Panc1 (cell line): ENCODE measurements around the gene MRAP. TPM values are rescaled to one million over a fixed set of nuclear protein-coding genes. Genes with fewer than 3 reads are reported as not detected.

Source experiments
- ATAC-seq: fragments of 200-7000 bp; cut with Tn5 transposase; 2 replicates; pipeline ENCODE4 v1.9.1; 2020; ENCODE audit warnings: mild to moderate bottlenecking, moderate library complexity
- BruUV-seq: library from RNA; stranded (reverse); fragments of 400-500 nt; replicated peaks from 2 replicates; lab custom pipeline; 2021; lab: Mats Ljungman, UMichigan
- CTCF ChIA-PET: fragments of 300-600 bp; sonication (Branson Sonifier 250); formaldehyde crosslinking; loops from one replicate; lab custom pipeline; 2022; ENCODE audit warnings: antibody characterized with exemption; lab: Charles Lee
- POLR2A ChIA-PET: fragments of 300-600 bp; sonication (Branson Sonifier 250); formaldehyde crosslinking; loops from one replicate; lab custom pipeline; 2022; ENCODE audit warnings: antibody characterized with exemption; lab: Charles Lee
- DNase-seq: peaks from one replicate; pipeline ENCODE4 v3.0.0-alpha.2; 2010; ENCODE audit warnings: low read depth, low spot score
- H3K27ac ChIP-seq: 2 replicates; pipeline ENCODE4 v1.5.1; 2011; ENCODE audit warnings: mild to moderate bottlenecking, low read length, inconsistent platforms
- H3K27me3 ChIP-seq: fragments of 200-500 bp; sonication (Bioruptor generic); 2 replicates; pipeline ENCODE4 v1.6.0; 2014; ENCODE audit warnings: low read length, inconsistent platforms; ENCODE audit not compliant: control insufficient read depth, insufficient read depth
- H3K36me3 ChIP-seq: fragments of 200-500 bp; sonication (Bioruptor generic); 2 replicates; pipeline ENCODE4 v1.5.1; 2014; ENCODE audit warnings: inconsistent platforms, mild to moderate bottlenecking, low read length, moderate library complexity; ENCODE audit not compliant: control insufficient read depth, insufficient read depth
- H3K4me1 ChIP-seq: 2 replicates; pipeline ENCODE4 v1.5.1; 2011; ENCODE audit warnings: inconsistent platforms, mild to moderate bottlenecking, low read length, moderate library complexity; ENCODE audit not compliant: control insufficient read depth, insufficient read depth
- H3K4me3 ChIP-seq, 2 experiments: 2 replicates each; pipeline ENCODE4 v1.5.1; 2011 to 2012; ENCODE audit warnings: low read depth in 2 of 2, low read length in 2 of 2, mild to moderate bottlenecking in 2 of 2, inconsistent platforms in 1 of 2, moderate library complexity in 1 of 2
- H3K9me3 ChIP-seq: fragments of 200-500 bp; sonication (Bioruptor generic); 2 replicates; pipeline ENCODE4 v1.5.1; 2014; ENCODE audit warnings: low read depth, mild to moderate bottlenecking, inconsistent platforms, low read length, moderate library complexity; ENCODE audit not compliant: control insufficient read depth, insufficient read depth
- POLR2AphosphoS5 ChIP-seq: IDR thresholded peaks from 2 replicates; pipeline ENCODE4 v1.6.1; 2012; ENCODE audit warnings: mild to moderate bottlenecking, low read depth, low read length, moderate library complexity
- SIN3A ChIP-seq: IDR thresholded peaks from 2 replicates; pipeline ENCODE4 v1.6.1; 2012; ENCODE audit warnings: low read depth, mild to moderate bottlenecking, low read length, moderate library complexity, borderline replicate concordance; ENCODE audit not compliant: insufficient read depth
- TCF7L2 ChIP-seq: IDR thresholded peaks from 2 replicates; pipeline ENCODE4 v1.6.1; 2011; ENCODE audit warnings: mild to moderate bottlenecking, low read depth, low read length, inconsistent platforms
- in situ Hi-C: cut with HindIII; loops from 2 replicates; pipeline ENCODE4 v1.10.0; 2016; ENCODE audit warnings: low sequenced_read_pairs, low pct_unique_long_range_greater_than_20kb
- intact Hi-C: fragments of 100-400 bp; cut with micrococcal nuclease; formaldehyde crosslinking; loops from one replicate; pipeline ENCODE4 v1.10.0; 2022; ENCODE audit not compliant: unreplicated experiment
- total RNA-seq: library from RNA; stranded (reverse); gene quantifications from one replicate; pipeline ENCODE4 v1.2.1, GENCODE V29; 2021; ENCODE audit not compliant: unreplicated experiment
- TF ChIP-seq, protein P1 (sequence below), 2 experiments: IDR thresholded peaks; 2 replicates each; pipeline ENCODE4 v1.6.1; 2011 to 2012; ENCODE audit warnings: low read depth in 2 of 2, control low read depth in 1 of 2, low read length in 1 of 2, mild to moderate bottlenecking in 1 of 2, moderate library complexity in 1 of 2; ENCODE audit not compliant: insufficient read depth in 1 of 2
- TF ChIP-seq, protein P2 (sequence below): fragments of 450-650 bp; IDR thresholded peaks from 2 replicates; pipeline ENCODE4 v1.5.1; 2017; ENCODE audit warnings: mild to moderate bottlenecking

The MRAP gene
- total RNA-seq, 1 experiment from 2014 or later: not detected

DNA sequence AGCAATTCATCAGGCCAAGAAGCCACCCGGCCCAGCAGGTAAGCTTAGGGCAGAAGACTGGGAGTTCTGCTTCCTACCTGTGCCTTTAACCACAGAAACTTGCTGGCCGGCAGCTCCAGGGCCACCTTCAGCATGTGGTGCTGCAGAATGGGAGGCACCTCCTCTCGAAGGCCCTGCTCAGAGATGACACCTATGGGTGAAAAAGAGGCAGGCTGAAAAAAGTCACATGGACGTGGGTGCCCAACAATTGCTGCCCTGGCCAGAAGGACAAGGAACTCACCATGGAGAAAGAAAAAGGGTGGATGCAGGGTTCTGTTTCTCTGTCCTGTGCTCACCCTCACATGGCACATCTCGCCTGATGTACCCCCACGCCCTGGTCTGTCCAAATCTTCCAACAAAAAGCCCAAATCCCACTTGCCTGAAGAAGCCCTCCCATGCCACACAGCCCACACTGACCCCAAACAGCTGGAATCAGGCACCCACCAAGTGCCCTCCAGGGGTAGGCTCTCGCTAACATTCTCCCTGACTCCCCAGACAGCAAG lies 61.1 kb downstream of the MRAP start:
- H3K27ac ChIP-seq: no peak overlapping the region
- ChIA-PET POLR2A (no interaction called here), CTCF (no interaction called here)
- no peaks in the 10 kb centered on the region for H3K4me1 ChIP-seq
- no peaks in the 10 kb centered on the region for H3K9me3 ChIP-seq
- H3K36me3 ChIP-seq: peaks cover 18% of the 10 kb centered on the region
- BruUV-seq: no TSS peak
- DNase-seq (no peak), ATAC-seq (peak; percentile 80)
- in situ Hi-C loops (no loop called here), intact Hi-C loops (no loop called here)
- H3K4me3 ChIP-seq: no peak overlapping the region
- H3K27me3 ChIP-seq: no peaks in the 10 kb centered on the region
- TF ChIP-seq, protein P1, sequence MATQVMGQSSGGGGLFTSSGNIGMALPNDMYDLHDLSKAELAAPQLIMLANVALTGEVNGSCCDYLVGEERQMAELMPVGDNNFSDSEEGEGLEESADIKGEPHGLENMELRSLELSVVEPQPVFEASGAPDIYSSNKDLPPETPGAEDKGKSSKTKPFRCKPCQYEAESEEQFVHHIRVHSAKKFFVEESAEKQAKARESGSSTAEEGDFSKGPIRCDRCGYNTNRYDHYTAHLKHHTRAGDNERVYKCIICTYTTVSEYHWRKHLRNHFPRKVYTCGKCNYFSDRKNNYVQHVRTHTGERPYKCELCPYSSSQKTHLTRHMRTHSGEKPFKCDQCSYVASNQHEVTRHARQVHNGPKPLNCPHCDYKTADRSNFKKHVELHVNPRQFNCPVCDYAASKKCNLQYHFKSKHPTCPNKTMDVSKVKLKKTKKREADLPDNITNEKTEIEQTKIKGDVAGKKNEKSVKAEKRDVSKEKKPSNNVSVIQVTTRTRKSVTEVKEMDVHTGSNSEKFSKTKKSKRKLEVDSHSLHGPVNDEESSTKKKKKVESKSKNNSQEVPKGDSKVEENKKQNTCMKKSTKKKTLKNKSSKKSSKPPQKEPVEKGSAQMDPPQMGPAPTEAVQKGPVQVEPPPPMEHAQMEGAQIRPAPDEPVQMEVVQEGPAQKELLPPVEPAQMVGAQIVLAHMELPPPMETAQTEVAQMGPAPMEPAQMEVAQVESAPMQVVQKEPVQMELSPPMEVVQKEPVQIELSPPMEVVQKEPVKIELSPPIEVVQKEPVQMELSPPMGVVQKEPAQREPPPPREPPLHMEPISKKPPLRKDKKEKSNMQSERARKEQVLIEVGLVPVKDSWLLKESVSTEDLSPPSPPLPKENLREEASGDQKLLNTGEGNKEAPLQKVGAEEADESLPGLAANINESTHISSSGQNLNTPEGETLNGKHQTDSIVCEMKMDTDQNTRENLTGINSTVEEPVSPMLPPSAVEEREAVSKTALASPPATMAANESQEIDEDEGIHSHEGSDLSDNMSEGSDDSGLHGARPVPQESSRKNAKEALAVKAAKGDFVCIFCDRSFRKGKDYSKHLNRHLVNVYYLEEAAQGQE (IDR thresholded peaks at IDR 0.05; ENCODE audit: insufficient read depth in 1 of 2, low read depth in 2 of 2, low read length in 1 of 2): no peak
- TF ChIP-seq TCF7L2: no peak
- no peak for TF ChIP-seq SIN3A
- TF ChIP-seq, protein P2, sequence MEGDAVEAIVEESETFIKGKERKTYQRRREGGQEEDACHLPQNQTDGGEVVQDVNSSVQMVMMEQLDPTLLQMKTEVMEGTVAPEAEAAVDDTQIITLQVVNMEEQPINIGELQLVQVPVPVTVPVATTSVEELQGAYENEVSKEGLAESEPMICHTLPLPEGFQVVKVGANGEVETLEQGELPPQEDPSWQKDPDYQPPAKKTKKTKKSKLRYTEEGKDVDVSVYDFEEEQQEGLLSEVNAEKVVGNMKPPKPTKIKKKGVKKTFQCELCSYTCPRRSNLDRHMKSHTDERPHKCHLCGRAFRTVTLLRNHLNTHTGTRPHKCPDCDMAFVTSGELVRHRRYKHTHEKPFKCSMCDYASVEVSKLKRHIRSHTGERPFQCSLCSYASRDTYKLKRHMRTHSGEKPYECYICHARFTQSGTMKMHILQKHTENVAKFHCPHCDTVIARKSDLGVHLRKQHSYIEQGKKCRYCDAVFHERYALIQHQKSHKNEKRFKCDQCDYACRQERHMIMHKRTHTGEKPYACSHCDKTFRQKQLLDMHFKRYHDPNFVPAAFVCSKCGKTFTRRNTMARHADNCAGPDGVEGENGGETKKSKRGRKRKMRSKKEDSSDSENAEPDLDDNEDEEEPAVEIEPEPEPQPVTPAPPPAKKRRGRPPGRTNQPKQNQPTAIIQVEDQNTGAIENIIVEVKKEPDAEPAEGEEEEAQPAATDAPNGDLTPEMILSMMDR: no peak; the same call in 1 of the 2 replicates
- no peak for TF ChIP-seq POLR2AphosphoS5

DNA sequence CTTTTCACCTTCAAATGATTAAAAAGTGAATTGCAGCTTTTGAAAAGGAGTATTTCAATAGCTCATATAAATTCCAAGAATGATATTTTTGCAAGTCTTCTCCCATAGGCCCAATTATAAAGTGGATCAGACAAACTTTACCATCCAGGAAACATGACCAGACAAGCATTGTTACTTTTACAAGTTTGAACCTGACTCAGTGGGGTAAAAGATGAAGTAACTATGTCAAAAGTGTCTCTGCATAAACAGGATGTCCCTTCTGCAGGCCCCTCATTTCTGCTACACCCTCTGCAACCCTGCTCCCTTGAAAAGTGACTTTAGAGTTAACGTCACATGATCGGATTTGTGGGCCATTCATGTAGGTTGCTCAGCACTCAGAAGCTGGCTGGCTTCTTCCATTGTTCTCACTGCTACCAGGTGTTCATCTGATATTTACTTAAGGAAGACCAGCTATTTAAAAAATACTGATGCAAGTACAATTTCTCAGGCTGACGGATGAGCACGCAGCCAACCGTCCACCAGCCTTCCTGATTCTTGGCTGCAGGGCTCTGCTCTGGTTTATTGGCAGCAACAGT lies 61.8 kb downstream of the MRAP start:
- H3K9me3 ChIP-seq: no peaks in the 10 kb centered on the region
- H3K27me3 ChIP-seq: no peaks in the 10 kb centered on the region
- no peak for ATAC-seq
- TF ChIP-seq, protein P2: no peak
- no peak for TF ChIP-seq TCF7L2
- TF ChIP-seq, protein P1 (IDR thresholded peaks at IDR 0.05; ENCODE audit: insufficient read depth in 1 of 2, low read depth in 2 of 2, low read length in 1 of 2): no peak
- TF ChIP-seq SIN3A: no peak
- TF ChIP-seq POLR2AphosphoS5: no peak
- CTCF ChIA-PET: no interaction called here
- peaks cover 14% of the 10 kb centered on the region for H3K36me3 ChIP-seq
- no TSS peak for BruUV-seq
- H3K27ac ChIP-seq: no peak overlapping the region
- in situ Hi-C loops: no loop called here
- no peak for DNase-seq
- POLR2A ChIA-PET: no interaction called here
- H3K4me1 ChIP-seq: no peaks in the 10 kb centered on the region
- H3K4me3 ChIP-seq: no peak overlapping the region
- intact Hi-C loops: no loop called here
